ENCODE data around the gene B4GALT7.
"Not testable (repeated sequence)": the region's sequence is repeated elsewhere in the genome, so short reads cannot be mapped to it uniquely, and the experiment has no call there.

The B4GALT7 gene

GRCh38 chr5:177611446-177612214 is 11.7 kb downstream of the B4GALT7 start:
- Histone ChIP-seq H3K27ac (ENCODE audit: low read length) (no peak overlapping the region), H3K27me3 (ENCODE audit: control insufficient read depth, insufficient read depth, low read length) (no peaks in the 10 kb centered on the region), H3K9ac (ENCODE audit: low read length) (no peak overlapping the region), H3K4me1 (ENCODE audit: control insufficient read depth, low read depth, low read length) (peaks cover 8% of the 10 kb centered on the region), H3K4me3 (ENCODE audit: low read length) (no peak overlapping the region), H3K9me3 (ENCODE audit: control insufficient read depth, low read depth, low read length) (no peaks in the 10 kb centered on the region), H3K36me3 (ENCODE audit: control insufficient read depth, low read depth, low read length) (no peaks in the 10 kb centered on the region)

- H3K9ac ChIP-seq (ENCODE audit: low read length), result no peak overlapping the region
- H3K9me3 ChIP-seq (ENCODE audit: control insufficient read depth, low read depth, low read length), result no peaks in the 10 kb centered on the region
- no peaks in the 10 kb centered on the region for H3K36me3 ChIP-seq (ENCODE audit: control insufficient read depth, low read depth, low read length)
- no peak overlapping the region for H3K27ac ChIP-seq (ENCODE audit: low read length)
- H3K4me3 ChIP-seq (ENCODE audit: low read length), result no peak overlapping the region
- H3K27me3 ChIP-seq (ENCODE audit: control insufficient read depth, insufficient read depth, low read length), result no peaks in the 10 kb centered on the region
- peaks cover 8% of the 10 kb centered on the region for H3K4me1 ChIP-seq (ENCODE audit: control insufficient read depth, low read depth, low read length)
Measured at GRCh38 chr5:177612215-177612673, 12.3 kb downstream of the B4GALT7 start.

- Histone ChIP-seq H3K9me3 (ENCODE audit: control insufficient read depth, low read depth, low read length) (no peaks in the 10 kb centered on the region), H3K27ac (ENCODE audit: low read length) (no peak overlapping the region), H3K36me3 (ENCODE audit: control insufficient read depth, low read depth, low read length) (peaks cover 9% of the 10 kb centered on the region), H3K4me1 (ENCODE audit: control insufficient read depth, low read depth, low read length) (no peaks in the 10 kb centered on the region), H3K9ac (ENCODE audit: low read length) (no peak overlapping the region), H3K4me3 (ENCODE audit: low read length) (no peak overlapping the region), H3K27me3 (ENCODE audit: control insufficient read depth, insufficient read depth, low read length) (no peaks in the 10 kb centered on the region)
Measured at GRCh38 chr5:177620560-177620959, 20.6 kb downstream of the B4GALT7 start.

GRCh38 chr5:177624172-177624571 is 24.2 kb downstream of the B4GALT7 start:
- H3K27ac ChIP-seq (ENCODE audit: low read length); H3K4me1 ChIP-seq (ENCODE audit: control insufficient read depth, low read depth, low read length); H3K27me3 ChIP-seq (ENCODE audit: control insufficient read depth, insufficient read depth, low read length); H3K9me3 ChIP-seq (ENCODE audit: control insufficient read depth, low read depth, low read length); H3K4me3 ChIP-seq (ENCODE audit: low read length); H3K36me3 ChIP-seq (ENCODE audit: control insufficient read depth, low read depth, low read length); H3K9ac ChIP-seq (ENCODE audit: low read length): not testable (repeated sequence)

- not testable (repeated sequence) for H3K27me3 ChIP-seq (ENCODE audit: control insufficient read depth, insufficient read depth, low read length); H3K9me3 ChIP-seq (ENCODE audit: control insufficient read depth, low read depth, low read length); H3K27ac ChIP-seq (ENCODE audit: low read length); H3K36me3 ChIP-seq (ENCODE audit: control insufficient read depth, low read depth, low read length); H3K4me1 ChIP-seq (ENCODE audit: control insufficient read depth, low read depth, low read length); H3K4me3 ChIP-seq (ENCODE audit: low read length); H3K9ac ChIP-seq (ENCODE audit: low read length)
Measured at GRCh38 chr5:177630186-177630585, 30.3 kb downstream of the B4GALT7 start.

- not testable (repeated sequence) for H3K9me3 ChIP-seq (ENCODE audit: control insufficient read depth, low read depth, low read length); H3K9ac ChIP-seq (ENCODE audit: low read length); H3K27me3 ChIP-seq (ENCODE audit: control insufficient read depth, insufficient read depth, low read length); H3K4me3 ChIP-seq (ENCODE audit: low read length); H3K36me3 ChIP-seq (ENCODE audit: control insufficient read depth, low read depth, low read length); H3K27ac ChIP-seq (ENCODE audit: low read length); H3K4me1 ChIP-seq (ENCODE audit: control insufficient read depth, low read depth, low read length)
Measured at GRCh38 chr5:177634912-177635311, 35.0 kb downstream of the B4GALT7 start.

GRCh38 chr5:177645462-177645861 is 45.5 kb downstream of the B4GALT7 start:
- not testable (repeated sequence) for H3K27me3 ChIP-seq (ENCODE audit: control insufficient read depth, insufficient read depth, low read length); H3K4me1 ChIP-seq (ENCODE audit: control insufficient read depth, low read depth, low read length); H3K27ac ChIP-seq (ENCODE audit: low read length); H3K36me3 ChIP-seq (ENCODE audit: control insufficient read depth, low read depth, low read length); H3K9ac ChIP-seq (ENCODE audit: low read length); H3K4me3 ChIP-seq (ENCODE audit: low read length); H3K9me3 ChIP-seq (ENCODE audit: control insufficient read depth, low read depth, low read length)

GRCh38 chr5:177651235-177651634 is 51.3 kb downstream of the B4GALT7 start:
- H3K9ac ChIP-seq (ENCODE audit: low read length); H3K4me3 ChIP-seq (ENCODE audit: low read length); H3K36me3 ChIP-seq (ENCODE audit: control insufficient read depth, low read depth, low read length); H3K9me3 ChIP-seq (ENCODE audit: control insufficient read depth, low read depth, low read length); H3K27ac ChIP-seq (ENCODE audit: low read length); H3K27me3 ChIP-seq (ENCODE audit: control insufficient read depth, insufficient read depth, low read length); H3K4me1 ChIP-seq (ENCODE audit: control insufficient read depth, low read depth, low read length): not testable (repeated sequence)

- not testable (repeated sequence) for H3K27ac ChIP-seq (ENCODE audit: low read length); H3K9ac ChIP-seq (ENCODE audit: low read length); H3K27me3 ChIP-seq (ENCODE audit: control insufficient read depth, insufficient read depth, low read length); H3K4me3 ChIP-seq (ENCODE audit: low read length); H3K4me1 ChIP-seq (ENCODE audit: control insufficient read depth, low read depth, low read length); H3K9me3 ChIP-seq (ENCODE audit: control insufficient read depth, low read depth, low read length); H3K36me3 ChIP-seq (ENCODE audit: control insufficient read depth, low read depth, low read length)
Measured at GRCh38 chr5:177657846-177658245, 57.9 kb downstream of the B4GALT7 start.

GRCh38 chr5:177658542-177658941 is 58.6 kb downstream of the B4GALT7 start:
- not testable (repeated sequence) for H3K36me3 ChIP-seq (ENCODE audit: control insufficient read depth, low read depth, low read length); H3K9me3 ChIP-seq (ENCODE audit: control insufficient read depth, low read depth, low read length); H3K27me3 ChIP-seq (ENCODE audit: control insufficient read depth, insufficient read depth, low read length); H3K4me1 ChIP-seq (ENCODE audit: control insufficient read depth, low read depth, low read length); H3K9ac ChIP-seq (ENCODE audit: low read length); H3K27ac ChIP-seq (ENCODE audit: low read length); H3K4me3 ChIP-seq (ENCODE audit: low read length)

Data from iPS-18a (cell line).